ENCODE data around the gene TM9SF4. TPM values are rescaled to one million over a fixed set of nuclear protein-coding genes. Genes with fewer than 3 reads are reported as not detected.

TM9SF4 gene
- total RNA-seq, 6 experiments from 2014 or later, result 54.8 to 73.9 (median 60.7) TPM

DNA sequence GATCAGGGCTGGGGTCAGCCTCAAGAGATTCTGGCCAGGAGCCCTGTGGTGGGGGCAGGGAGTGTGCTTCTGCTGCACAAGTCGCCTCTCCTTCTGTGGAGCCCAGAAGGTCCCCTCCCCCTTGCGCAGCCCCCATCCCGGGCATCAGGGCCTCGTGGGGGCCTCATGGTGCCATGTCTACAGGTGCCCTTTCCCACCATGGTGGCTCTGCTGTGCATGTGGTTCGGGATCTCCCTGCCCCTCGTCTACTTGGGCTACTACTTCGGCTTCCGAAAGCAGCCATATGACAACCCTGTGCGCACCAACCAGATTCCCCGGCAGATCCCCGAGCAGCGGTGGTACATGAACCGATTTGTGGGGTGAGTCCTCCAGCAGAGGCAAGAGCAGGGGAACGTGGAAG lies 48.1 kb downstream of the TM9SF4 start:
- TF ChIP-seq, protein P1, sequence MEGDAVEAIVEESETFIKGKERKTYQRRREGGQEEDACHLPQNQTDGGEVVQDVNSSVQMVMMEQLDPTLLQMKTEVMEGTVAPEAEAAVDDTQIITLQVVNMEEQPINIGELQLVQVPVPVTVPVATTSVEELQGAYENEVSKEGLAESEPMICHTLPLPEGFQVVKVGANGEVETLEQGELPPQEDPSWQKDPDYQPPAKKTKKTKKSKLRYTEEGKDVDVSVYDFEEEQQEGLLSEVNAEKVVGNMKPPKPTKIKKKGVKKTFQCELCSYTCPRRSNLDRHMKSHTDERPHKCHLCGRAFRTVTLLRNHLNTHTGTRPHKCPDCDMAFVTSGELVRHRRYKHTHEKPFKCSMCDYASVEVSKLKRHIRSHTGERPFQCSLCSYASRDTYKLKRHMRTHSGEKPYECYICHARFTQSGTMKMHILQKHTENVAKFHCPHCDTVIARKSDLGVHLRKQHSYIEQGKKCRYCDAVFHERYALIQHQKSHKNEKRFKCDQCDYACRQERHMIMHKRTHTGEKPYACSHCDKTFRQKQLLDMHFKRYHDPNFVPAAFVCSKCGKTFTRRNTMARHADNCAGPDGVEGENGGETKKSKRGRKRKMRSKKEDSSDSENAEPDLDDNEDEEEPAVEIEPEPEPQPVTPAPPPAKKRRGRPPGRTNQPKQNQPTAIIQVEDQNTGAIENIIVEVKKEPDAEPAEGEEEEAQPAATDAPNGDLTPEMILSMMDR (IDR thresholded peaks at IDR 0.05), result no peak
- DNase-seq, result no peak
- Mint-ChIP-seq H3K4me1 (ENCODE audit: low read depth) (peaks cover 13% of the 10 kb centered on the region), H3K27ac (no peak overlapping the region), H3K36me3 (ENCODE audit: low read depth) (peaks cover 36% of the 10 kb centered on the region), H3K4me3 (no peak overlapping the region), H3K27me3 (ENCODE audit: insufficient read depth) (no peaks in the 10 kb centered on the region; the same call in 1 of the 2 replicates), H3K9me3 (no peaks in the 10 kb centered on the region)

DNA sequence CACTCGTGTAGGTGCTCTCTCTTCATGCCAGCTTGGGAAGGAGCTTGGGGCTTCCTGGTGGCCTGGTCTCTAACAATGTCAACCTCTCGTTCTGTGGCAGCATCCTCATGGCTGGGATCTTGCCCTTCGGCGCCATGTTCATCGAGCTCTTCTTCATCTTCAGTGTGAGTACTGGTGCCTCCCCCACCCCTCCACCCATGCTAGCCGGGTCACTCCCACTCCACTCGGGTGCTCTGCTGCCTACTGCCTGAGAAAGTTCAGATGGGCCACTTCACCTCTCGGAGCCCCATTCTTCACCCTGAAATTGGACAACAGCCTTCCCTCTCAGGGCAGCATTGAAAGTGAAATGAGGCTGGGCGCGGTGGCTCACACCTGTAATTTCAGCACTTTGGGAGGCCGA lies 48.8 kb downstream of the TM9SF4 start:
- Mint-ChIP-seq H3K4me1 (ENCODE audit: low read depth) (peaks cover 13% of the 10 kb centered on the region), H3K4me3 (no peak overlapping the region), H3K9me3 (no peaks in the 10 kb centered on the region), H3K27me3 (ENCODE audit: insufficient read depth) (no peaks in the 10 kb centered on the region; the same call in 1 of the 2 replicates), H3K36me3 (ENCODE audit: low read depth) (peaks cover 37% of the 10 kb centered on the region), H3K27ac (no peak overlapping the region)
- DNase-seq, result no peak
- TF ChIP-seq, protein P1 (IDR thresholded peaks at IDR 0.05), result no peak

DNA sequence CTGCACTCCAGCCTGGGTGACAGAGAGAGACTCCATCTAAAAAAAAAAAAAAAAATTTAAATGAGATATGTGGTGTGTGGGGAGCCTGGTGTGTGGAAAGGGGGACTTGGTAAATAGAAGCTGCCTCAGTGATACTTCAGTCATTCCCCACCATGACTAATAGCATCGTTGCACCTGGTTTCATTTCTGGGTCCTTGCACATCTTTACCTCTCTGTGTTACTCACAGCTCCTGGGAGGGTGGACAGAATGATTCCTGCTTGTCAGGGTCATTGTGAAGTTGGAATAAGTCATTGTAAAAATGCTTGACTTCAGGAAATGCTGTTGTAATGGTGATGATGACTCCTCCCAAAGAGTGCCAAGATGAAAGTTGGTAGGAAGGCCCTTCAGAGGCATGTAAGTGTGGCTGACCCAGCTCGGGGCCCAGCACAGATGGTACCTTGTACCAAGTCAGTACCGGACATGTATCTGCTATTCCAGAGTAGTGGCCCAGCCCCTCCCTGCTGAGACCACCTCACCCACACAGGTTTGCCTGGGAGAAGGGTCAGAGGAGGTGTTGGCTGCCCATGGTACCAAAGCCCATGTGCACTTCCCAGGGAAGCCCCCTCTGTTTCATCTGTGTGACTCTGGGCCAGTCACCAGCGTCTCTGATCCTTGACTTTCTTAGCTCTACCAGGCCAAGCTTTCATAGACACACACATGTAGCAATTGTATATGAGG lies 49.6 kb downstream of the TM9SF4 start:
- Mint-ChIP-seq H3K4me3 (no peak overlapping the region), H3K9me3 (no peaks in the 10 kb centered on the region), H3K27me3 (ENCODE audit: insufficient read depth) (no peaks in the 10 kb centered on the region; the same call in 1 of the 2 replicates), H3K4me1 (ENCODE audit: low read depth) (peaks cover 13% of the 10 kb centered on the region), H3K27ac (no peak overlapping the region), H3K36me3 (ENCODE audit: low read depth) (peaks cover 41% of the 10 kb centered on the region)
- no peak for DNase-seq
- TF ChIP-seq, protein P1 (IDR thresholded peaks at IDR 0.05), result no peak

DNA sequence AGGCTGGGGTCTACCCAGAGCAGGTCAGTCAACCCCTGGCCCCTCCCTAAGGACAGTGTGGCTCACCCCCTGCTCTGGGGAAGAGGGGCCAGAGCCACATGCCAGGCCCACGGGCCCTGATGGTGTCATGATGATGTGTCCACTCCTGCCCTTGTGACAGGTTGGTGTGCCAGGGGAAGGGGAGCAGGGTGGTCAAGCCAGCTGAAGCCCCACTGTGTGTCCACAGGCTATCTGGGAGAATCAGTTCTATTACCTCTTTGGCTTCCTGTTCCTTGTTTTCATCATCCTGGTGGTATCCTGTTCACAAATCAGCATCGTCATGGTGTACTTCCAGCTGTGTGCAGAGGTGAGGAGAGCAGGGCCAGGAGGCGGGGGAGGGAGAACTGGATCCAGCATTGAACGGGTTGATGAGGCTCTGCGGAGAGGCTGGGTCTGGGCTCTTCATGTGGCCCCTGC lies 50.3 kb downstream of the TM9SF4 start:
- no peak for DNase-seq
- peaks cover 8% of the 10 kb centered on the region for H3K4me1 Mint-ChIP-seq (ENCODE audit: low read depth)
- no peaks in the 10 kb centered on the region for H3K9me3 Mint-ChIP-seq
- H3K4me3 Mint-ChIP-seq, result no peak overlapping the region
- H3K27me3 Mint-ChIP-seq (ENCODE audit: insufficient read depth), result no peaks in the 10 kb centered on the region; the same call in 1 of the 2 replicates
- peaks cover 43% of the 10 kb centered on the region for H3K36me3 Mint-ChIP-seq (ENCODE audit: low read depth)
- H3K27ac Mint-ChIP-seq, result no peak overlapping the region
- TF ChIP-seq, protein P1 (IDR thresholded peaks at IDR 0.05), result no peak

DNA sequence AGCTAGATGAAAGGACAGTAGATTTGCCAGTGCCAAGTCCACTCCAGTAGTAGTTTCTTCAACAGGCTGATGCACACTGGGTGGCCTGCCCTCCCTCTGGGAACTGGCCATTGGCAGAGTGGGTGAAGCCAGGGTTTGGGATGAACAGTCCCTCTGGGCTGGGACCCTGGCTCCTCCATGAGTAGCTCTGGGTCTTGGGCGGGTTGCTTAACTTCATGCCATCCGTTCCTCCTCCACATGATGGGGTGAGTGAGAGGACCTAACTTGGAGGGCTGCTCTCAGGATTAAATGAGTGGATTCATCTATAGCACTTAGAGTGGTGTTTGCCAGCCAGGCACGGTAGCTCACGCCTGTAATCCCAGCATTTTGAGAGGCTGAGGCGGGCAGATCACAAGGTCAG lies 50.8 kb downstream of the TM9SF4 start:
- DNase-seq, result no peak
- H3K27ac Mint-ChIP-seq, result no peak overlapping the region
- TF ChIP-seq, protein P1 (IDR thresholded peaks at IDR 0.05), result no peak
- peaks cover 45% of the 10 kb centered on the region for H3K36me3 Mint-ChIP-seq (ENCODE audit: low read depth)
- H3K4me3 Mint-ChIP-seq, result no peak overlapping the region
- no peaks in the 10 kb centered on the region; the same call in 1 of the 2 replicates for H3K27me3 Mint-ChIP-seq (ENCODE audit: insufficient read depth)
- peaks cover 3% of the 10 kb centered on the region for H3K4me1 Mint-ChIP-seq (ENCODE audit: low read depth)
- H3K9me3 Mint-ChIP-seq, result no peaks in the 10 kb centered on the region

Measured in HFFc6 (cell line).